H9 (cell line): Measurements from ENCODE around the gene CNTFR. TPM values are rescaled to one million over a fixed set of nuclear protein-coding genes. Genes with fewer than 3 reads are reported as not detected.

Experiments
- DNase-seq: peaks from one replicate; pipeline ENCODE4 v3.0.0-alpha.2; 2017
- H2AFZ ChIP-seq: one replicate; pipeline ENCODE4 v1.6.1; 2013; ENCODE audit warnings: mild to moderate bottlenecking, low read length, control low read depth, moderate library complexity
- H2AK5ac ChIP-seq: 2 replicates; pipeline ENCODE4 v1.6.1; 2013; ENCODE audit warnings: low read length, control low read depth, mixed read lengths; ENCODE audit not compliant: insufficient read length
- H2BK120ac ChIP-seq: one replicate; pipeline ENCODE4 v1.6.1; 2013; ENCODE audit warnings: low read depth, mild to moderate bottlenecking, low read length, control low read depth, inconsistent platforms; ENCODE audit not compliant: poor library complexity, severe bottlenecking
- H2BK12ac ChIP-seq: 2 replicates; pipeline ENCODE4 v1.6.1; 2013; ENCODE audit warnings: low read length, control low read depth, mixed read lengths, low read depth; ENCODE audit not compliant: insufficient read length
- H2BK15ac ChIP-seq: 2 replicates; pipeline ENCODE4 v1.6.1; 2013; ENCODE audit warnings: low read depth, low read length, control low read depth
- H2BK20ac ChIP-seq: one replicate; pipeline ENCODE4 v1.6.1; 2013; ENCODE audit warnings: low read depth, mild to moderate bottlenecking, low read length, control low read depth, inconsistent platforms; ENCODE audit not compliant: poor library complexity, severe bottlenecking
- H2BK5ac ChIP-seq: 2 replicates; pipeline ENCODE4 v1.6.1; 2013; ENCODE audit warnings: low read length, control low read depth, mixed read lengths; ENCODE audit not compliant: insufficient read length
- H3K14ac ChIP-seq: 2 replicates; pipeline ENCODE4 v1.6.1; 2013; ENCODE audit warnings: low read length, control low read depth; ENCODE audit not compliant: insufficient read depth
- H3K18ac ChIP-seq: 2 replicates; pipeline ENCODE4 v1.6.1; 2013; ENCODE audit warnings: low read depth, mild to moderate bottlenecking, mixed read lengths, low read length, control low read depth; ENCODE audit not compliant: insufficient read length
- H3K23ac ChIP-seq: 2 replicates; pipeline ENCODE4 v1.6.1; 2013; ENCODE audit warnings: low read length, control low read depth, mixed read lengths, low read depth; ENCODE audit not compliant: insufficient read length
- H3K23me2 ChIP-seq: 2 replicates; pipeline ENCODE4 v1.6.1; 2013; ENCODE audit warnings: low read depth, mild to moderate bottlenecking, mixed read lengths, low read length, control low read depth; ENCODE audit not compliant: insufficient read length, poor library complexity, severe bottlenecking
- H3K27ac ChIP-seq: 2 replicates; pipeline ENCODE4 v1.5.1; 2013; ENCODE audit warnings: low read length, control low read depth, mixed read lengths, low read depth; ENCODE audit not compliant: insufficient read length
- H3K27me3 ChIP-seq: 2 replicates; pipeline ENCODE4 v1.6.1; 2013; ENCODE audit warnings: low read length, control low read depth, inconsistent platforms; ENCODE audit not compliant: insufficient read depth
- H3K4ac ChIP-seq: 2 replicates; pipeline ENCODE4 v1.6.1; 2013; ENCODE audit warnings: low read depth, mild to moderate bottlenecking, control low read depth, inconsistent platforms, low read length, moderate library complexity
- H3K4me1 ChIP-seq: 2 replicates; pipeline ENCODE4 v1.6.1; 2013; ENCODE audit warnings: low read length, control low read depth, inconsistent platforms; ENCODE audit not compliant: insufficient read depth
- H3K4me2 ChIP-seq: 2 replicates; pipeline ENCODE4 v1.6.1; 2013; ENCODE audit warnings: low read length, control low read depth, mixed read lengths; ENCODE audit not compliant: insufficient read length, insufficient read depth
- H3K56ac ChIP-seq: 2 replicates; pipeline ENCODE4 v1.6.1; 2013; ENCODE audit warnings: low read depth, mild to moderate bottlenecking, mixed read lengths, low read length, control low read depth; ENCODE audit not compliant: insufficient read length
- H3K79me1 ChIP-seq: 2 replicates; pipeline ENCODE4 v1.6.1; 2013; ENCODE audit warnings: low read depth, mild to moderate bottlenecking, moderate library complexity, low read length, control low read depth, inconsistent platforms; ENCODE audit not compliant: insufficient read depth, poor library complexity, severe bottlenecking
- H3K79me2 ChIP-seq: 2 replicates; pipeline ENCODE4 v1.6.1; 2013; ENCODE audit warnings: low read length, control low read depth, inconsistent platforms; ENCODE audit not compliant: insufficient read depth
- H3K9ac ChIP-seq: 2 replicates; pipeline ENCODE4 v1.6.1; 2013; ENCODE audit warnings: low read length, control low read depth, mixed read lengths; ENCODE audit not compliant: insufficient read length; ENCODE audit errors: extremely low read depth
- H3K9me3 ChIP-seq: one replicate; pipeline ENCODE4 v1.6.1; 2013; ENCODE audit warnings: low read depth, low read length, inconsistent platforms; ENCODE audit not compliant: control insufficient read depth
- H3T11ph ChIP-seq: one replicate; pipeline ENCODE4 v1.6.1; 2013; ENCODE audit warnings: mild to moderate bottlenecking, low read length, control low read depth, inconsistent platforms
- H4K20me1 ChIP-seq: one replicate; pipeline ENCODE4 v1.6.1; 2013; ENCODE audit not compliant: control insufficient read depth, insufficient read length, insufficient read depth
- H4K5ac ChIP-seq: 2 replicates; pipeline ENCODE4 v1.6.1; 2013; ENCODE audit warnings: low read depth, mild to moderate bottlenecking, mixed read lengths, low read length, control low read depth; ENCODE audit not compliant: insufficient read length
- H4K8ac ChIP-seq: replicated peaks from 2 replicates; pipeline ENCODE4 v1.6.1; 2013; ENCODE audit warnings: low read length, control low read depth, mixed read lengths, low read depth; ENCODE audit not compliant: insufficient read length
- H4K91ac ChIP-seq: 2 replicates; pipeline ENCODE4 v1.6.1; 2013; ENCODE audit warnings: low read depth, mild to moderate bottlenecking, moderate library complexity, mixed read lengths, low read length, control low read depth; ENCODE audit not compliant: insufficient read length
- H3K27ac Mint-ChIP-seq, 3 experiments: 2 replicates in 2 of 3; 3 replicates in 1 of 3; pipeline ENCODE4 v1.8.0; 2020 to 2021; ENCODE audit warnings: mixed read lengths in 3 of 3, mild to moderate bottlenecking in 1 of 3, moderate library complexity in 1 of 3
- H3K27me3 Mint-ChIP-seq: 2 replicates; pipeline ENCODE4 v1.8.0; 2021; ENCODE audit warnings: low read depth, mild to moderate bottlenecking, moderate library complexity, mixed read lengths
- H3K36me3 Mint-ChIP-seq, 3 experiments: 2 replicates in 2 of 3; 3 replicates in 1 of 3; pipeline ENCODE4 v1.8.0; 2020 to 2021; ENCODE audit warnings: low read depth in 3 of 3, mixed read lengths in 3 of 3; ENCODE audit not compliant: insufficient read depth in 1 of 3
- H3K4me1 Mint-ChIP-seq, 2 experiments: 2 replicates each; pipeline ENCODE4 v1.8.0; 2020; ENCODE audit warnings: mixed read lengths in 2 of 2
- H3K4me3 Mint-ChIP-seq, 2 experiments: 2 replicates in 1 of 2; 3 replicates in 1 of 2; pipeline ENCODE4 v1.8.0; 2020 to 2021; ENCODE audit warnings: mild to moderate bottlenecking in 2 of 2, mixed read lengths in 2 of 2, moderate library complexity in 1 of 2
- H3K9me3 Mint-ChIP-seq, 2 experiments: 2 replicates in 1 of 2; 3 replicates in 1 of 2; pipeline ENCODE4 v1.8.0; 2020; ENCODE audit warnings: mild to moderate bottlenecking in 2 of 2, mixed read lengths in 2 of 2, moderate library complexity in 1 of 2
- CTCF ChIP-seq: fragments of 200-600 bp; sonication (generic); conservative IDR thresholded peaks from 3 replicates; pipeline ENCODE4 v1.8.0; 2021; ENCODE audit warnings: antibody characterized with exemption, mild to moderate bottlenecking
- WGBS: extraction: QIAGEN DNeasy Blood & Tissue Kit; methylation state at CpG from one replicate; pipeline ENCODE4 v1.1.7; 2013; ENCODE audit warnings: missing lambda C conversion rate, low lambda C conversion rate, mixed read lengths; ENCODE audit not compliant: insufficient read length; ENCODE audit errors: extremely low coverage; 5-methylcytosine and 5-hydroxymethylcytosine counted together
- total RNA-seq: library from RNA; stranded (reverse); gene quantifications from 2 replicates; pipeline ENCODE4 v1.2.1, GENCODE V29; 2021

Gene CNTFR
- total RNA-seq, 1 experiment from 2014 or later = 0.55 TPM

DNA sequence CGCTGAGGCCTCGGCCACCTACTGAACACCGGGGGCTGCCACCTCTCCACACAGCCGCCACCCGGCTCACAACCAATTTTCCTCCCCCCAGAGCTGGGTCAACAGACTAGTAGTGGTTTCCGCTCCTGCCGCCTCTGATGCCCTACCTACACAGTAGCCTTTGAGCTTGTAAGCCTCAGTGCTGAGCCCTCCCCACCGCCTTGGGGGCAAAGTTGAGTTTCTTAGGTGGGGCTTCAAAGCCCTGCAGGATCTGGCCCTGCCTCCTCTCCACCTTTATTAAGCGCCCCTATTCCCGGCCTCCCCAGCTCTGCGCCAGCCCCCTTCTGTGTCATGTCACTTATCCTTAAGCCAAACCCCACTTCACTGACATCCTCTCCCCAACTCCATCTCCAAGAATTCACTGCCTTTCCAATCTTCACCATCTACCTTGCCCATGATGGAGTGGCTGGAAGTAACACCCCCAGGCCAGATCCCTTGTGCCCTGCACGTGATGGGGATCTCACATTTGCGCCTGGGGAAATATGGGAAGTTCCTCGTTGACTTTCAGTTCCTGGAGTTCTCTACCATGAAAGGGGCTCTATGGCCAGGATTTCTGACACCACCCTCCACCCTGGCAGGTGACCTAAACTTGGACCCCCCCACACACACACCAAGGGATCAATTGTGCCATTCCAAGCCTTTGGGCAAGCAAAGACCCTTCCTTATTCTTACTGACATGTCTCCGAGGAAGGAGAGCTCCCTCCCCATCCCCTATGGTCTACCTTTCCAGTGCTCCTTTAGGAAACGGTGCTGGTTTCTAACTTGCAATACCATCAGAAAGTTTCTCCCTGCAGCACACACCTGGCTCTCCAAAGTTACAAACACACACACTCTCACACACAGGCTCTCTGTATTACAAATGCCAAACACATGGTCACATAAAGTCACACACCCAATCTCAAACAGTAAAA is 2.7 kb upstream of the CNTFR start:
- Histone ChIP-seq H3K14ac (no peak overlapping the region), H3K4me1 (peaks cover 5% of the 10 kb centered on the region; the same call in 1 of the 2 replicates), H4K20me1 (peaks cover 4% of the 10 kb centered on the region), H4K8ac (no peak overlapping the region), H3K79me2 (no peaks in the 10 kb centered on the region), H3K4ac (no peak overlapping the region), H2AFZ (no peak overlapping the region), H3K56ac (no peak overlapping the region), H3K4me2 (peak overlapping the region; percentile 47), H2BK20ac (no peak overlapping the region), H3K23me2 (peaks cover 21% of the 10 kb centered on the region), H3K18ac (no peak overlapping the region), H3K79me1 (no peaks in the 10 kb centered on the region), H3K9me3 (no peaks in the 10 kb centered on the region), H2BK12ac (no peak overlapping the region), H3K27me3 (peaks cover 58% of the 10 kb centered on the region), H4K5ac (no peak overlapping the region), H2BK15ac (no peak overlapping the region), H3K27ac (no peak overlapping the region), H3K9ac (no peak overlapping the region), H2BK5ac (no peak overlapping the region), H4K91ac (no peak overlapping the region), H3K23ac (no peak overlapping the region), H3T11ph (no peak overlapping the region), H2AK5ac (no peak overlapping the region), H2BK120ac (no peak overlapping the region)
- Mint-ChIP-seq H3K9me3 (no peaks in the 10 kb centered on the region; a peak in 2 of 5 replicates), H3K4me3 (peak overlapping the region in 1 of 2 experiments; percentile 9; a peak in 1 of 5 replicates), H3K27me3 (peaks cover 91% of the 10 kb centered on the region), H3K4me1 (peaks cover 23 to 36% of the 10 kb centered on the region in 2 experiments), H3K27ac (no peak overlapping the region), H3K36me3 (peaks cover 0 to 2% (median 0%) of the 10 kb centered on the region in 3 experiments; a peak in 1 of 7 replicates)
- WGBS = no CpG with 5 or more reads among the region's 16 CpGs
- no peak for DNase-seq
- TF ChIP-seq CTCF = no peak
